Ovary (tissue), 3 donors: ENCODE results near the gene CFAP73.

Experiments
- EP300 ChIP-seq: sonication (generic); formaldehyde crosslinking; IDR thresholded peaks from one replicate; pipeline ENCODE4 v1.6.1; 2017; ENCODE audit warnings: antibody characterized with exemption
- POLR2A ChIP-seq: fragments of 450-650 bp; IDR thresholded peaks from one replicate; pipeline ENCODE4 v1.6.1; 2017; ENCODE audit warnings: antibody characterized with exemption, mild to moderate bottlenecking, moderate library complexity
- TF ChIP-seq, protein P1 (sequence below), 3 donors: fragments of 450-650 bp in 2 of 3; fragments of 200-600 bp in 1 of 3; IDR thresholded peaks; one replicate each; pipeline versions ENCODE4 v1.5.1 to v1.8.0; 2016 to 2022; ENCODE audit warnings: antibody characterized with exemption in 3 of 3, mild to moderate bottlenecking in 1 of 3
- donor health status: DM: no; HTN: no; CAD: no.

DNA sequence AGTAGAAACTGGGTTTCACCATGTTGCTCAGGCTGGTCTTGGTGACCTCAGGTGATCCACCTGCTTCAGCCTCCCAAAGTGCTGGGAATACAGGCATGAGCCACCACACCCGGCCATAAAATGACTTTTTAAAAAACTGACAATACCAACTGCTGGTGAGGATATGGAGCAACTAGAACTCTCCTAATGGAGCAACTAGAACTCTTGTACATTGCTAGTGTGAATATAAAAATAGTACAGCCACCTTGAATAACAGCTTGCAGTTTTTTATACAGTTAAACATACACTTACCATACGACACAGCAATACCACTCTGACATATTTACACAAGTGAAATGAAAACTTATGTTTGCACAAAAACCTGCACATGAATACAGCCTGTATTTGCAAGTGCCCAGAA, 2.5 kb upstream of the CFAP73 start:
- no peak for TF ChIP-seq EP300
- TF ChIP-seq, protein P1, sequence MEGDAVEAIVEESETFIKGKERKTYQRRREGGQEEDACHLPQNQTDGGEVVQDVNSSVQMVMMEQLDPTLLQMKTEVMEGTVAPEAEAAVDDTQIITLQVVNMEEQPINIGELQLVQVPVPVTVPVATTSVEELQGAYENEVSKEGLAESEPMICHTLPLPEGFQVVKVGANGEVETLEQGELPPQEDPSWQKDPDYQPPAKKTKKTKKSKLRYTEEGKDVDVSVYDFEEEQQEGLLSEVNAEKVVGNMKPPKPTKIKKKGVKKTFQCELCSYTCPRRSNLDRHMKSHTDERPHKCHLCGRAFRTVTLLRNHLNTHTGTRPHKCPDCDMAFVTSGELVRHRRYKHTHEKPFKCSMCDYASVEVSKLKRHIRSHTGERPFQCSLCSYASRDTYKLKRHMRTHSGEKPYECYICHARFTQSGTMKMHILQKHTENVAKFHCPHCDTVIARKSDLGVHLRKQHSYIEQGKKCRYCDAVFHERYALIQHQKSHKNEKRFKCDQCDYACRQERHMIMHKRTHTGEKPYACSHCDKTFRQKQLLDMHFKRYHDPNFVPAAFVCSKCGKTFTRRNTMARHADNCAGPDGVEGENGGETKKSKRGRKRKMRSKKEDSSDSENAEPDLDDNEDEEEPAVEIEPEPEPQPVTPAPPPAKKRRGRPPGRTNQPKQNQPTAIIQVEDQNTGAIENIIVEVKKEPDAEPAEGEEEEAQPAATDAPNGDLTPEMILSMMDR (IDR thresholded peaks at IDR 0.05): no peak
- no peak for TF ChIP-seq POLR2A
